Measurements from ENCODE around the gene TTLL11. TPM values are rescaled to one million over a fixed set of nuclear protein-coding genes. Genes with fewer than 3 reads are reported as not detected.

TTLL11 gene
- total and polyA plus RNA-seq, 2 of the 8 experiments (the other 6 are each of a cell fraction or from before 2014, with no cell fraction given): 0.56 to 0.80 TPM

DNA sequence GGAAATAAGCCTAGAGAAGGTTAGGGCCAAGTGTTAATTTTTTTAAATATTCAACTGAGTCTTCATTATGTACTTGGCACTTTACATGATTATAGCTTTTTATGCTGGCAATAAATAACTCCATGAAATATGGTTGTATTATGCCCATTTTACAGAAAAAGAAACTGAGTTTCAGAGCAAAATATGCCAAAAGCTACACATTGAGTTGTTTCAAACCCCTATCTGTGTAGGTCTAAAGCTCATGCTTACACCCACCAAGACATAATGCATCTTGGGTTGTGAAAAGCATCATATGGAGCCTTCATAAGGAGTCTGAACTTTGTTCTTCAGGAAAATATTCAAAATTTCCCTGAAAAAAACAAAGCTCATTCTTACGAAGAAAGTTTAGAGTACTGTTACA is 14.6 kb downstream of the TTLL11 start:
- DNase-seq (ENCODE audit: low read depth in 1 of 2, low spot score in 2 of 2) (no peak), FAIRE-seq (no peak)
- Histone ChIP-seq H3K79me2 (ENCODE audit: control insufficient read depth in 1 of 2, insufficient read depth in 2 of 2, low read length in 2 of 2) (no peaks in the 10 kb centered on the region), H3K18ac (ENCODE audit: extremely low read depth, low read length) (no peak overlapping the region), H3K79me1 (ENCODE audit: low read depth, low read length) (no peaks in the 10 kb centered on the region), H3K27me3 (replicated peaks in 1 of 4; ENCODE audit: control insufficient read depth in 3 of 4, extremely low read depth in 1 of 4, insufficient read depth in 3 of 4, low read length in 3 of 4) (no peaks in the 10 kb centered on the region), H2BK5ac (ENCODE audit: low read depth, low read length) (no peak overlapping the region), H3K9ac (replicated peaks in 1 of 4; ENCODE audit: extremely low read depth in 1 of 4, low read depth in 3 of 4, low read length in 3 of 4) (no peak overlapping the region), H3K27ac (ENCODE audit: low read depth, low read length) (no peak overlapping the region), H4K91ac (replicated peaks; ENCODE audit: insufficient read length, low read length) (no peak overlapping the region), H3K4ac (replicated peaks; ENCODE audit: insufficient read length, low read depth, low read length) (no peak overlapping the region), H2BK15ac (ENCODE audit: low read length) (no peak overlapping the region), H2BK120ac (replicated peaks; ENCODE audit: low read depth, low read length) (no peak overlapping the region), H2AFZ (ENCODE audit: low read length) (no peak overlapping the region), H3K4me1 (replicated peaks in 1 of 4; ENCODE audit: control insufficient read depth in 3 of 4, insufficient read depth in 4 of 4, low read length in 3 of 4) (no peaks in the 10 kb centered on the region), H3K4me2 (ENCODE audit: insufficient read depth in 1 of 2, low read depth in 2 of 2, low read length in 2 of 2) (no peak overlapping the region), H3K4me3 (ENCODE audit: extremely low read depth in 1 of 4, insufficient read depth in 2 of 4, low read depth in 3 of 4, low read length in 4 of 4) (no peak overlapping the region), H2AK5ac (ENCODE audit: low read depth, low read length) (no peak overlapping the region), H3K14ac (ENCODE audit: insufficient read length) (no peak overlapping the region), H4K20me1 (replicated peaks in 1 of 2; ENCODE audit: control insufficient read depth in 1 of 2, insufficient read depth in 2 of 2, low read length in 2 of 2) (no peaks in the 10 kb centered on the region), H3K23ac (ENCODE audit: insufficient read length) (no peak overlapping the region), H3K9me3 (ENCODE audit: insufficient read depth in 2 of 2, low read depth in 1 of 2, low read length in 1 of 2) (no peaks in the 10 kb centered on the region; a peak in 1 of 4 replicates), H4K5ac (ENCODE audit: insufficient read length, low read depth, low read length) (no peak overlapping the region), H3K36me3 (ENCODE audit: control insufficient read depth in 2 of 4, insufficient read depth in 4 of 4, low read length in 3 of 4) (no peaks in the 10 kb centered on the region), H2BK20ac (ENCODE audit: low read length) (no peak overlapping the region), H2BK12ac (ENCODE audit: low read depth, low read length) (no peak overlapping the region), H3K23me2 (ENCODE audit: low read depth, low read length) (no peaks in the 10 kb centered on the region), H3K56ac (replicated peaks; ENCODE audit: insufficient read length, low read depth, low read length) (no peak overlapping the region), H4K8ac (ENCODE audit: extremely low read depth, insufficient read depth, low read length) (no peak overlapping the region)
- ChIA-PET POLR2A (ENCODE audit: partially characterized antibody) (no interaction called here), CTCF (ENCODE audit: partially characterized antibody) (interaction anchor here (1.5 kb wide), 1 partner anchor 43 kb away, joined by 3 read pairs; no protein-coding TSS in a partner anchor)
- 100% methylated on average over 1 of the region's 1 CpG; no CpG with 5 or more reads in 1 of the 2 experiments for WGBS, 2 experiments (ENCODE audit: extremely low coverage in 1 of 2, insufficient coverage in 1 of 2, insufficient read length in 1 of 2, insufficient replicate concordance in 2 of 2, low coverage in 1 of 2, low lambda C conversion rate in 2 of 2, missing lambda C conversion rate in 1 of 2)
- TF ChIP-seq TAF7 (optimal IDR thresholded peaks at IDR 0.05; ENCODE audit: borderline replicate concordance, low read depth, low read length): no peak
- TF ChIP-seq, protein P1, sequence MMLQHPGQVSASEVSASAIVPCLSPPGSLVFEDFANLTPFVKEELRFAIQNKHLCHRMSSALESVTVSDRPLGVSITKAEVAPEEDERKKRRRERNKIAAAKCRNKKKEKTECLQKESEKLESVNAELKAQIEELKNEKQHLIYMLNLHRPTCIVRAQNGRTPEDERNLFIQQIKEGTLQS (IDR thresholded peaks at IDR 0.05; ENCODE audit: insufficient read depth, low read depth, low read length): no peak
- TF ChIP-seq SP4 (IDR thresholded peaks at IDR 0.05; ENCODE audit: low read length): no peak
- TF ChIP-seq, protein P2, sequence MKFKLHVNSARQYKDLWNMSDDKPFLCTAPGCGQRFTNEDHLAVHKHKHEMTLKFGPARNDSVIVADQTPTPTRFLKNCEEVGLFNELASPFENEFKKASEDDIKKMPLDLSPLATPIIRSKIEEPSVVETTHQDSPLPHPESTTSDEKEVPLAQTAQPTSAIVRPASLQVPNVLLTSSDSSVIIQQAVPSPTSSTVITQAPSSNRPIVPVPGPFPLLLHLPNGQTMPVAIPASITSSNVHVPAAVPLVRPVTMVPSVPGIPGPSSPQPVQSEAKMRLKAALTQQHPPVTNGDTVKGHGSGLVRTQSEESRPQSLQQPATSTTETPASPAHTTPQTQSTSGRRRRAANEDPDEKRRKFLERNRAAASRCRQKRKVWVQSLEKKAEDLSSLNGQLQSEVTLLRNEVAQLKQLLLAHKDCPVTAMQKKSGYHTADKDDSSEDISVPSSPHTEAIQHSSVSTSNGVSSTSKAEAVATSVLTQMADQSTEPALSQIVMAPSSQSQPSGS (IDR thresholded peaks at IDR 0.05; ENCODE audit: low read length): no peak
- no peak for TF ChIP-seq RBBP5 (IDR thresholded peaks at IDR 0.05; ENCODE audit: borderline replicate concordance, low read depth, low read length)
- TF ChIP-seq SAP30 (IDR thresholded peaks at IDR 0.05; ENCODE audit: insufficient read depth, insufficient replicate concordance, low read length): no peak
- TF ChIP-seq EP300 (IDR thresholded peaks at IDR 0.05; ENCODE audit: borderline replicate concordance in 1 of 2, low read depth in 2 of 2, low read length in 2 of 2): no peak
- TF ChIP-seq NANOG (IDR thresholded peaks at IDR 0.05; ENCODE audit: insufficient read depth, low read depth, low read length, poor library complexity, severe bottlenecking): no peak
- TF ChIP-seq CBX5 (IDR thresholded peaks at IDR 0.05; ENCODE audit: low read depth, low read length): no peak
- no peak for TF ChIP-seq JUN (IDR thresholded peaks at IDR 0.05; ENCODE audit: low read depth, low read length)
- no peak for TF ChIP-seq EGR1 (IDR thresholded peaks at IDR 0.05; ENCODE audit: borderline replicate concordance, low read depth, low read length)
- TF ChIP-seq NRF1 (IDR thresholded peaks at IDR 0.05; ENCODE audit: low read depth, low read length): no peak

Measured in H1 (cell line).